Activated CD8-positive, alpha-beta T cell treated with anti-CD3 and anti-CD28 coated beads, Interleukin-2, amount 10 ng/mL, durations not matched to agents 7 days and 5 days (primary cell): ENCODE measurements around the gene ASPDH. TPM values are rescaled to one million over a fixed set of nuclear protein-coding genes. Genes with fewer than 3 reads are reported as not detected.
A peak's percentile ranks its signal among the peaks of the same experiment; 100 is the strongest.

Source experiments
- ATAC-seq: fragments of 150-1000 bp; cut with Tn5 transposase; one replicate; pipeline ENCODE4 v1.10.0; 2021; ENCODE audit warnings: moderate library complexity
- CTCF ChIA-PET: fragments of 350-600 bp; sonication (Branson Sonifier 250); formaldehyde crosslinking; loops from one replicate; lab custom pipeline; 2021; ENCODE audit warnings: antibody characterized with exemption; lab: Charles Lee
- POLR2A ChIA-PET: fragments of 350-600 bp; sonication (Branson Sonifier 250); formaldehyde crosslinking; loops from one replicate; lab custom pipeline; 2021; ENCODE audit warnings: antibody characterized with exemption; lab: Charles Lee
- DNase-seq: peaks from one replicate; pipeline ENCODE4 v3.0.0-alpha.2; 2020
- H3K27ac Mint-ChIP-seq: one replicate; pipeline ENCODE4 v1.8.0; 2021; ENCODE audit warnings: mild to moderate bottlenecking, mixed read lengths
- H3K27me3 Mint-ChIP-seq: one replicate; pipeline ENCODE4 v1.8.0; 2021; ENCODE audit warnings: low read depth, mixed read lengths
- H3K36me3 Mint-ChIP-seq: one replicate; pipeline ENCODE4 v1.8.0; 2021; ENCODE audit warnings: low read depth, mixed read lengths
- H3K4me1 Mint-ChIP-seq: one replicate; pipeline ENCODE4 v1.8.0; 2021; ENCODE audit warnings: low read depth, mixed read lengths
- H3K4me3 Mint-ChIP-seq: one replicate; pipeline ENCODE4 v1.8.0; 2021; ENCODE audit warnings: mild to moderate bottlenecking, mixed read lengths
- H3K9me3 Mint-ChIP-seq: one replicate; pipeline ENCODE4 v1.8.0; 2022; ENCODE audit warnings: mixed read lengths; ENCODE audit not compliant: insufficient read depth
- total RNA-seq, 2 experiments: library from RNA; stranded (reverse); gene quantifications; one replicate each; pipeline ENCODE4 v1.2.3, GENCODE V29; 2021

Gene ASPDH
- total RNA-seq, 2 experiments from 2014 or later = not detected

GRCh38 chr19:50500753-50501151 is 13.0 kb downstream of the ASPDH start:
- ChIA-PET CTCF (interaction anchor here (1.0 kb wide), 1 partner anchor 10 kb away, joined by 4 read pairs; the partner anchor contains the start of gene JOSD2), POLR2A (no interaction called here)
- Mint-ChIP-seq H3K36me3 (peaks cover 2% of the 10 kb centered on the region), H3K9me3 (no peaks in the 10 kb centered on the region), H3K4me3 (no peak overlapping the region), H3K27ac (no peak overlapping the region), H3K4me1 (no peaks in the 10 kb centered on the region), H3K27me3 (no peaks in the 10 kb centered on the region)
- DNase-seq = no peak
- peak; percentile 15 for ATAC-seq

GRCh38 chr19:50500060-50500752 is 13.5 kb downstream of the ASPDH start:
- Mint-ChIP-seq H3K9me3 (no peaks in the 10 kb centered on the region), H3K4me3 (no peak overlapping the region), H3K36me3 (peaks cover 2% of the 10 kb centered on the region), H3K4me1 (no peaks in the 10 kb centered on the region), H3K27me3 (no peaks in the 10 kb centered on the region), H3K27ac (no peak overlapping the region)
- CTCF ChIA-PET = interaction anchor here (1.0 kb wide), 1 partner anchor 11 kb away, joined by 4 read pairs; the partner anchor contains the start of gene JOSD2
- POLR2A ChIA-PET = no interaction called here
- ATAC-seq (peak; percentile 39), DNase-seq (peak; percentile 50)

GRCh38 chr19:50498219-50499056 is 15.3 kb downstream of the ASPDH start:
- Mint-ChIP-seq H3K4me1 (no peaks in the 10 kb centered on the region), H3K36me3 (no peaks in the 10 kb centered on the region), H3K27ac (no peak overlapping the region), H3K9me3 (no peaks in the 10 kb centered on the region), H3K4me3 (no peak overlapping the region), H3K27me3 (no peaks in the 10 kb centered on the region)
- no peak for DNase-seq
- CTCF ChIA-PET = no interaction called here
- POLR2A ChIA-PET = no interaction called here
- ATAC-seq = no peak

- Mint-ChIP-seq H3K27me3 (no peaks in the 10 kb centered on the region), H3K4me3 (no peak overlapping the region), H3K4me1 (peaks cover 5% of the 10 kb centered on the region), H3K9me3 (no peaks in the 10 kb centered on the region), H3K27ac (no peak overlapping the region), H3K36me3 (no peaks in the 10 kb centered on the region)
- ATAC-seq (no peak), DNase-seq (no peak)
- ChIA-PET CTCF (no interaction called here), POLR2A (no interaction called here)
These were observed 16.7 kb downstream of the ASPDH start for GRCh38 chr19:50497022-50497405.

- POLR2A ChIA-PET = no interaction called here
These were observed 17.3 kb downstream of the ASPDH start for GRCh38 chr19:50496189-50497021.

GRCh38 chr19:50495020-50495531 is 18.6 kb downstream of the ASPDH start:
- H3K4me3 Mint-ChIP-seq = no peak overlapping the region
- H3K27me3 Mint-ChIP-seq = no peaks in the 10 kb centered on the region
- H3K36me3 Mint-ChIP-seq = no peaks in the 10 kb centered on the region
- no peaks in the 10 kb centered on the region for H3K9me3 Mint-ChIP-seq
- CTCF ChIA-PET = no interaction called here
- no peak for DNase-seq
- no peak for ATAC-seq
- no peak overlapping the region for H3K27ac Mint-ChIP-seq
- POLR2A ChIA-PET = no interaction called here
- H3K4me1 Mint-ChIP-seq = peaks cover 13% of the 10 kb centered on the region

More at GRCh38 chr19:50496189-50497021, 17.3 kb downstream of the ASPDH start:
- CTCF ChIA-PET = no interaction called here
- Mint-ChIP-seq H3K4me1 (peaks cover 11% of the 10 kb centered on the region), H3K9me3 (no peaks in the 10 kb centered on the region), H3K27me3 (no peaks in the 10 kb centered on the region), H3K36me3 (no peaks in the 10 kb centered on the region), H3K27ac (no peak overlapping the region), H3K4me3 (no peak overlapping the region)
- ATAC-seq (no peak), DNase-seq (no peak)

- ATAC-seq = no peak
- no peak overlapping the region for H3K4me3 Mint-ChIP-seq
- no peaks in the 10 kb centered on the region for H3K27me3 Mint-ChIP-seq
- H3K4me1 Mint-ChIP-seq = peaks cover 13% of the 10 kb centered on the region
- ChIA-PET CTCF (no interaction called here), POLR2A (no interaction called here)
- no peak for DNase-seq
- H3K27ac Mint-ChIP-seq = no peak overlapping the region
- H3K36me3 Mint-ChIP-seq = no peaks in the 10 kb centered on the region
- no peaks in the 10 kb centered on the region for H3K9me3 Mint-ChIP-seq
These were observed 19.3 kb downstream of the ASPDH start for GRCh38 chr19:50494186-50495019.

GRCh38 chr19:50493171-50493570 is 20.5 kb downstream of the ASPDH start:
- POLR2A ChIA-PET = no interaction called here
- Mint-ChIP-seq H3K9me3 (no peaks in the 10 kb centered on the region), H3K4me1 (peaks cover 13% of the 10 kb centered on the region), H3K27me3 (no peaks in the 10 kb centered on the region), H3K27ac (no peak overlapping the region), H3K36me3 (no peaks in the 10 kb centered on the region), H3K4me3 (no peak overlapping the region)
- ATAC-seq (no peak), DNase-seq (no peak)
- CTCF ChIA-PET = no interaction called here

- Mint-ChIP-seq H3K9me3 (no peaks in the 10 kb centered on the region), H3K27ac (peak overlapping the region; percentile 66), H3K36me3 (no peaks in the 10 kb centered on the region), H3K27me3 (no peaks in the 10 kb centered on the region), H3K4me1 (peaks cover 16% of the 10 kb centered on the region), H3K4me3 (no peak overlapping the region)
- ChIA-PET POLR2A (no interaction called here), CTCF (no interaction called here)
- ATAC-seq = peak; percentile 83
- DNase-seq = peak; percentile 59
These were observed 21.2 kb downstream of the ASPDH start for GRCh38 chr19:50492303-50493052.

GRCh38 chr19:50490991-50491472 is 22.7 kb downstream of the ASPDH start:
- H3K9me3 Mint-ChIP-seq = no peaks in the 10 kb centered on the region
- H3K4me3 Mint-ChIP-seq = no peak overlapping the region
- DNase-seq = no peak
- POLR2A ChIA-PET = no interaction called here
- peaks cover 16% of the 10 kb centered on the region for H3K4me1 Mint-ChIP-seq
- CTCF ChIA-PET = no interaction called here
- H3K36me3 Mint-ChIP-seq = peaks cover 4% of the 10 kb centered on the region
- H3K27me3 Mint-ChIP-seq = no peaks in the 10 kb centered on the region
- no peak for ATAC-seq
- no peak overlapping the region for H3K27ac Mint-ChIP-seq
